ENCODE measurements around the gene AGBL1. TPM values are rescaled to one million over a fixed set of nuclear protein-coding genes. Genes with fewer than 3 reads are reported as not detected.

AGBL1 gene
- total and polyA plus RNA-seq, 7 donors, result 0.96 to 34.8 (median 6.6) TPM

DNA sequence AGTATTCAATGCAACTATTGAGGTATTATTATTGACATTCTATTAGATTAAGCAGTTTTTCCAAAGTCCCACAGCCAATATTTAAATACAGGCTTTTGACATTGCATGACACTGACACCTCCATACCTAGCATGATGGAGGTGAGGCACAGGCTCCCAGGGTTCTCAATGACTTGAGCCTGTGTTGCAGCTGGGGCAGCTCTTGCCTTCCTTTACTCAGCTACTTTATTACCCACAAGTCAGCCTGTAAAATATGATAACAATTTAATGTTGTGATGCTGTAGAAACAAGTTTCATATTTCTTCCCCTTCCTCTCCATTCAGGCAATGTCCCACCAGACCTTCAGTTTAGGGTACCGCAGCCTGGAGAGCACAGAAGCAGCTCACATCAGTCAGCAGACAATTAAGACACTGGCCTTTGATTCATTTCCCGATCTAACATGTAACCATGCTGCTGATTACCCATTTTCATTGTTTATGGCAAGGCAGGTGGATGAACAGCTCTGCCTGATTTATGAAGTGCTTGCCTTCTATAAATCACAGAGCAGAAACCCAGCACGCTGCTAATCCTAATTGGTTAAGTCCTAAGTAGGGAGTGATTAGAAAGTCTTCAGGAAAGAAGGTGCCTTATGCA lies 826.1 kb downstream of the AGBL1 start:
- no peak for TF ChIP-seq CTCF (IDR thresholded peaks at IDR 0.05)
- WGBS, 3 donors, result 42 to 66% (median 63%) methylated on average over 3 of the region's 3 CpGs
- no peak overlapping the region for H3K27ac ChIP-seq
- H3K4me1 ChIP-seq, result peaks cover 4% of the 10 kb centered on the region
- H3K36me3 ChIP-seq (ENCODE audit: insufficient read depth in 1 of 2, low read depth in 1 of 2), result no peaks in the 10 kb centered on the region
- no peak for DNase-seq
- no peak overlapping the region for H3K4me3 ChIP-seq
- no peaks in the 10 kb centered on the region for H3K27me3 ChIP-seq (ENCODE audit: insufficient read depth in 3 of 3, low read length in 2 of 3)
- no peak for ATAC-seq
- no peaks in the 10 kb centered on the region for H3K9me3 ChIP-seq
- intact Hi-C loops (cut with DNase I), result no loop called here

GRCh38 chr15:86906376-86906775 lies 826.7 kb downstream of the AGBL1 start:
- Histone ChIP-seq H3K27ac (no peak overlapping the region), H3K27me3 (ENCODE audit: insufficient read depth in 3 of 3, low read length in 2 of 3) (no peaks in the 10 kb centered on the region), H3K9me3 (no peaks in the 10 kb centered on the region), H3K4me1 (peaks cover 4% of the 10 kb centered on the region), H3K36me3 (ENCODE audit: insufficient read depth in 1 of 2, low read depth in 1 of 2) (no peaks in the 10 kb centered on the region), H3K4me3 (no peak overlapping the region)
- intact Hi-C loops (cut with DNase I), result no loop called here
- 0 to 12% (median 8%) methylated on average over 2 of the region's 2 CpGs for WGBS, 3 donors
- DNase-seq (no peak), ATAC-seq (no peak)
- TF ChIP-seq CTCF (IDR thresholded peaks at IDR 0.05), result no peak

DNA sequence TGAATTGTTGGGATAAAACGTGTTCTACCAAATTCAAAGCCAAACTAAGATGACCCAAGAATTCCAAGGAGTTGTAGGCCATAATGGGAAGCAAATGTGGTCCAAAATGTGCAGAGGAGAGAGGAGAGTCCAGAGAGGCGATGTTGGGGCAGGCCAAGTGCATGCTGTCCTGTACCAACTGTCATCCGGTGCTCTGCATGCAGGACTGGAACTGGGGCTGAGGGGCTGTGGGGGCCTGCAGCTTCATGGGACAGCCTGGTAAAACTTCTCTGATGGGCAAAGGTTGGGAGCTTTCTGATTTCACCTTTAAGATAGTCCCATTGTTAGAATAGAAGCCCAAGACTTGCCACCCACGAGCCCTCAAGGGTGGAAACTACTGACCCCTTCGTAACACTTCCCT lies 831.4 kb downstream of the AGBL1 start:
- Histone ChIP-seq H3K4me1 (no peaks in the 10 kb centered on the region), H3K27me3 (ENCODE audit: insufficient read depth in 3 of 3, low read length in 2 of 3) (no peaks in the 10 kb centered on the region), H3K9me3 (no peaks in the 10 kb centered on the region), H3K4me3 (no peak overlapping the region), H3K36me3 (ENCODE audit: insufficient read depth in 1 of 2, low read depth in 1 of 2) (no peaks in the 10 kb centered on the region), H3K27ac (no peak overlapping the region)
- ATAC-seq (no peak), DNase-seq (no peak)
- intact Hi-C loops (cut with DNase I), result loop anchor here (10.0 kb wide), 3 partner anchors 694 to 1364 kb away; no protein-coding TSS in a partner anchor
- TF ChIP-seq CTCF (IDR thresholded peaks at IDR 0.05), result no peak
- 71 to 86% (median 84%) methylated on average over 5 of the region's 5 CpGs for WGBS, 3 donors

DNA sequence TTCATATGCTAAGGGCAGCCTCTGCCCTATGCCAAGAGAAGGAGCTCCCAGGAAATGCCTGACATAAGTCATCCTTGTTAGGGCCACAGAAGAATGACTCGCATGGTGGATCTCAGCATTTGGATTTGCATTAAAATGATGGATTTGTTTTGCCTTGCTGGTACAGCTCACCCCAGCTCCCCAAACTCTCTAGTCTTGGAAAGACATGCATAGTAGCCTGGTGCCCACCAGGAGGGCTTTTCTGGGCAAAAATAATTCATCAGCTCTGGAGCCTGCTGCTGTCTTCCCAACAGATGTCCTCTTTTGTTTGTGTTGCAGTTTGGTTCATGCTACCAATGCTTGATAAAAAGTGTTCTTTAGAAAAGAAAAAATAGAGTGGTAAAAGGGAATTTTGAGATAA lies 833.0 kb downstream of the AGBL1 start:
- WGBS, 3 donors, result 88 to 95% (median 91%) methylated on average over 1 of the region's 1 CpG
- H3K27me3 ChIP-seq (ENCODE audit: insufficient read depth in 3 of 3, low read length in 2 of 3), result no peaks in the 10 kb centered on the region
- no peaks in the 10 kb centered on the region for H3K36me3 ChIP-seq (ENCODE audit: insufficient read depth in 1 of 2, low read depth in 1 of 2)
- no peak overlapping the region for H3K4me3 ChIP-seq
- no peak for ATAC-seq
- no peak for TF ChIP-seq CTCF (IDR thresholded peaks at IDR 0.05)
- H3K27ac ChIP-seq, result no peak overlapping the region
- H3K4me1 ChIP-seq, result no peaks in the 10 kb centered on the region
- no peaks in the 10 kb centered on the region for H3K9me3 ChIP-seq
- DNase-seq, result no peak
- intact Hi-C loops (cut with DNase I), result loop anchor here (10.0 kb wide), 3 partner anchors 692 to 1362 kb away; no protein-coding TSS in a partner anchor

Measured in psoas muscle (tissue), 8 donors.